ENCODE data around the gene NARF. TPM values are rescaled to one million over a fixed set of nuclear protein-coding genes. Genes with fewer than 3 reads are reported as not detected.
"Not testable (repeated sequence)": the region's sequence is repeated elsewhere in the genome, so short reads cannot be mapped to it uniquely, and the experiment has no call there.

The NARF gene
- 54.9 TPM for total RNA-seq
- long read RNA-seq, transcript NARF-204 (11 exons, 1,766 nt), result minor isoform, 6 of 79 reads
- long read RNA-seq, transcript NARF-201 (11 exons, 3,949 nt), result major isoform, 28 of 79 reads
- long read RNA-seq, partial matches to known transcripts, result 9 of 79 reads
- long read RNA-seq, other reads (novel, unspliced or antisense), result 32 of 79 reads

DNA sequence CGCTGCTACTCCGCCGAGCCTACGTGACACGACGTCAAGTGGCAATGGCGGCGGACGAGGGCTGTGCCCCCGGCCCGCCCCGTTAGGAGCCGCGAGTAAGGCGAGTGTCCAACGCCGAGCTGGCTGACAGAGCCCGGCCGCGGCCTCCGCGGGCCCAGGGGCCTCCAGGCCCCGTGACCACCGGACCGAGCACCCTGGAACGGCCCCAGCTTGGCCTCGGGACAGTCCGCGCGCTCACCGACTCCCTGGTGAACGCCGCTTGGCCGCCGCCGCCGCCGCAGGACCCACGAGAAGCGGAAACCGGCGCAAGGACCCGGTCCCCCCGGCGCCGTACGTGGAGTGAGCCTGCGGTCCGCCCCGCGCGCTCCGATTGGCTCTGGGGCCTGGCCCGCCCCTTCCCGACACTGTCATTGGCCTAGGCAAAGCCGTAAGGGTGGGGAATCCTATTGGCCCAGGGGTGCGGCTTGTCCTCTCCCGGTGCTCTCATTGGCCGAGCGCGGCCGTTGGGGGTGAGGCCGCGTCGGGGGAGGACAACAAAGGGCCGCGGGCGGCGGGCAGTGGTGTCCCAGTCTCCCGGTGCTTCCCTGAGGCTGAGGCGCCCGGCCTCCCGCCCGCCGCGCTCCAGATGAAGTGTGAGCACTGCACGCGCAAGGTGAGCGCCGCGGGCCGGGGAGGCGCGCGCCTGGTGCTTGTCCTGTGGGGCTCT, at the start of gene NARF:
NARF (plus strand) TSS at position 563 of the 706 bp plus-strand sequence; CDS start at position 626, 63 bp downstream.
- DNase-seq, result peak; percentile 98
- no peak for TF ChIP-seq CTCF (IDR thresholded peaks at IDR 0.05)
- peak; percentile 99 for ATAC-seq

GRCh38 chr17:82408938-82409318, 49.6 kb upstream of the NARF start:
- H3K4me1 ChIP-seq, result no peaks in the 10 kb centered on the region
- H3K27ac ChIP-seq, result no peak overlapping the region
- DNase-seq (no peak), ATAC-seq (no peak)
- no peak for TF ChIP-seq CTCF (IDR thresholded peaks at IDR 0.05)
- H3K4me3 ChIP-seq, result no peak overlapping the region
- no peaks in the 10 kb centered on the region for H3K27me3 ChIP-seq (ENCODE audit: low read depth)
- peaks cover 22% of the 10 kb centered on the region for H3K36me3 ChIP-seq
- intact Hi-C loops (cut with DNase I), result no loop called here
- H3K9me3 ChIP-seq, result no peaks in the 10 kb centered on the region

More for the DNA sequence above, at the start of gene NARF:
- Histone ChIP-seq H3K27me3 (ENCODE audit: low read depth) (no peaks in the 10 kb centered on the region), H3K4me3 (peak within 1 kb of the TSS; percentile 96), H3K9me3 (no peaks in the 10 kb centered on the region), H3K27ac (peak within 1 kb of the TSS; percentile 100), H3K36me3 (peaks cover 35% of the 10 kb centered on the region), H3K4me1 (peaks cover 33% of the 10 kb centered on the region)
- intact Hi-C loops (cut with DNase I), result no loop called here

DNA sequence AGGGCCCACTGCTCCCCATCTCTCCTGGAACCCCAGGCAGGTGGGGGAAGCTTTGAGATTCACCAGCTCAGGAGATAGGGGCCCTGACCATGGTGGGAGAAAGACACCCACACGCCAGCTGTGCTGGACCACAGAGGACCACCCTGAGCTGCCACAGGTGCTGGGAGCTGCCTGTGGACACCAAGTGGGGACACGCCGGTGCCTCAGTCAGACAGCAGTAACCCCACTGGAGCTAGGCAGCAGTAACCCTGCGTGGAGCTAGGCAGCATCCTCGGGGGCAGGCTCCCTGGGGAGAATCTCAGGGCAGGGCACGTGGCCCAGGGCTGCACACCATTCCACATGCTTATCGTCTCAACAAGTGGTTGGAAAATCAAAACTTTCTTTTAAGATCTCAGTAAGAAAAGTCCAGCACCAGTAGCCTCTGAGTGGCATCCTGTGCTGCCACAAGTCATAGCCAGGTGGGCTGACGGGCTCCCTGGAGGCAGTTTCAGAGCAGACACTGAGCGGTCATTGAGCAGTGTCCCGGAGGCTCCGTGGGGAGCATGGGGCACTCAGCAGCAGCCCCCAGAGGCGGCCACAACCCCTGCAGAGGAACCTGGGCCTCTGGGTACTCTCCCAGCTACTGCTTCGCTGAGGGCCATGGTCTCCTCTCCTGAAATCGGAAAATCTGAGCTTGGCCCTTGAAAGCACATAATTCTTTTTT, 48.4 kb upstream of the NARF start:
- intact Hi-C loops (cut with DNase I), result no loop called here
- Histone ChIP-seq H3K4me3 (no peak overlapping the region), H3K9me3 (no peaks in the 10 kb centered on the region), H3K27ac (no peak overlapping the region), H3K27me3 (ENCODE audit: low read depth) (no peaks in the 10 kb centered on the region), H3K36me3 (peaks cover 10% of the 10 kb centered on the region), H3K4me1 (peaks cover 7% of the 10 kb centered on the region)
- ATAC-seq (no peak), DNase-seq (no peak)
- no peak for TF ChIP-seq CTCF (IDR thresholded peaks at IDR 0.05)

GRCh38 chr17:82411396-82412053, 47.0 kb upstream of the NARF start:
- Histone ChIP-seq H3K27ac (no peak overlapping the region), H3K27me3 (ENCODE audit: low read depth) (no peaks in the 10 kb centered on the region), H3K4me1 (peaks cover 7% of the 10 kb centered on the region), H3K36me3 (peaks cover 6% of the 10 kb centered on the region), H3K4me3 (no peak overlapping the region), H3K9me3 (no peaks in the 10 kb centered on the region)
- intact Hi-C loops (cut with DNase I), result no loop called here
- no peak for ATAC-seq
- no peak for DNase-seq
- TF ChIP-seq CTCF (IDR thresholded peaks at IDR 0.05), result no peak

DNA sequence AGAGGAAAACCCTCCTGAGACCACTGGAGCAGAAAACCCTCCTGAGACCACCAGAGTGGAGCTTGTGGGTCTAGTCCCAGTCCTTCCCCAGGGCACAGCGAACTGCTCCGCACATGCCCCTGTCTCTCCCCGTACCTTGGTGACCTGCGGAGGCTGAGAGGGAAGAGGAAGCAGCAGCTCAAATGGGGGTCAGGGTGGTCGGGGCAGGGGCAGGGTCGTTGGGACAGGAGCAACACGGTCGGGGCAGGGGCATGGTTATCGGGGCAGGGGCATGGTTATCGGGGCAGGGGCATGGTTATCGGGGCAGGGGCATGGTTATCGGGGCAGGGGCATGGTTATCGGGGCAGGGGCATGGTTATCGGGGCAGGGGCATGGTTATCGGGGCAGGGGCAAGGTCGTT, 46.5 kb upstream of the NARF start:
- H3K9me3 ChIP-seq; intact Hi-C loops (cut with DNase I); ATAC-seq; H3K4me1 ChIP-seq; H3K27ac ChIP-seq; H3K36me3 ChIP-seq; H3K4me3 ChIP-seq; DNase-seq; H3K27me3 ChIP-seq (ENCODE audit: low read depth): not testable (repeated sequence)
